Stimulated activated CD8-positive, alpha-beta memory T cell treated with anti-CD3 and anti-CD28 coated beads, Interleukin-7, amount 100 ng/mL, for 24 hours (primary cell): ENCODE results near the gene CDKAL1.
"Not testable (repeated sequence)": the region's sequence is repeated elsewhere in the genome, so short reads cannot be mapped to it uniquely, and the experiment has no call there.

Source experiments
- DNase-seq: peaks from one replicate; pipeline ENCODE4 v3.0.0-alpha.2; 2020; ENCODE audit warnings: low read depth

Gene CDKAL1

DNA sequence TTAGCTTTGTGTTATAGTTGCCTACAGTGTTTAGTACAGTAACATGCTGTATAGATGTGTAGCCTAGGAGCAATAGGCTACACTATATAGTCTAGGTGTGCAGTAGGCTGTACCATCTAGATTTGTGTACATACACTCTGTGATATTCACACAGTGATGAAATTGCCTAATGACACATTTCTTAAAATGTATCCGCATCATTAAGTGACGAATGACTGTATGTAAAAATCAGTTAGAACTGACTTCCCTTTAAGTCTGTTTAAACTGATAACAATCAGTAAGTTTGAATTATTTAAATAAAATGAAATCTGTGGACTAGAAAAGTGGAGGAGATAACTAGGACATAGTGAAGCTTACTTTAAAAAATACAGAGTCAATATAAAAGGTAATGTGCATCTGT, 176.1 kb downstream of the CDKAL1 start:
- no peak for DNase-seq

GRCh38 chr6:20711518-20711917, 177.3 kb downstream of the CDKAL1 start:
- DNase-seq: no peak

DNA sequence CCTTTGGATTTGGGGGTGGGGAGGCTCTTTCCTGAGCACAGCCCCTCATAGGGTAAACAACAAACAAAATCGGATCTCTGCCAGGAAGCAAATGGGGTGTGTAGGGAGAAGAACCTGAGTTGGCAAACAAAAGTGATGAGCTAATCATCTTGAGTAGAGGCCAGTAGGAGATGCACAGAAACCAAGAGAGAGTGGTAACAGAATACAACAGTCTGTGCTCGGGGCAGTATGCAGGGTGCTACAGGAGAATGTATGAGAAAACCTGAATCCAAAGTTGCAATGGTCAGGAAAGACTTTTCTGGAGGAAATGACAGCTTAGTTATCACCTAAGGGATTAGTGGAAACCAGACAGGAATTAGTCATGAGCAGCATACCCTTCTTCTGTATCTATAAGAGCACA, 177.8 kb downstream of the CDKAL1 start:
- DNase-seq: no peak

DNA sequence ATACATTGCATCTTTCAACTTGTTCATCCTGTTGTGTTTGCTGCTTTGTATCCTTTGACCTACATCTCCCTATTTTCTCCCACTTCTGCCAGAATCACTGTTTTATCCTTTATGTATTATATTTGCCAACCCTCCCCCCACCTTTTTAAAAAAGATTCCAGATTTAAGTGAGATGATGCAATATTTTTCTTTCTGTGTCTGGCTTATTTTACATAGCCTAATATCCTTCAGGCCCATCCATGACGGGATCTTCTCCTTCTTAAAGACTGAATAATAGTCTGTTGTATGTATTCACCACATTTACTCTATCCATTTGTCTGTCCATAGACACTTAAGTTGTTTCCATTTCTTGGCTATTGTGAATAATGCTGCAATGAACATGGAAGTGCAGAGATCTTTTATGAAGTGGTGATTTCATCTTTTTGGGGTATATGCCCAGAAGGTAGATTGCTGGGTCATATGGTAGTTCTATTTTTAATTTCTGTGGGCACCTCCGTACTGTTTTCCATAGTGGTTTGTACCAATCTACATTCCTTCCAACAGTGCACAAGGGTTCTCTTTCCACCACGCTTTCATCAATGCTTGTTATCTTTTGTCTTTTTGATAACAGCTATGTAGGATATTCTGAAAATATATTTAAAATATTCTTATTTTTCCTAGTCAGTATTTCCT, 181.0 kb downstream of the CDKAL1 start:
- no peak for DNase-seq

DNA sequence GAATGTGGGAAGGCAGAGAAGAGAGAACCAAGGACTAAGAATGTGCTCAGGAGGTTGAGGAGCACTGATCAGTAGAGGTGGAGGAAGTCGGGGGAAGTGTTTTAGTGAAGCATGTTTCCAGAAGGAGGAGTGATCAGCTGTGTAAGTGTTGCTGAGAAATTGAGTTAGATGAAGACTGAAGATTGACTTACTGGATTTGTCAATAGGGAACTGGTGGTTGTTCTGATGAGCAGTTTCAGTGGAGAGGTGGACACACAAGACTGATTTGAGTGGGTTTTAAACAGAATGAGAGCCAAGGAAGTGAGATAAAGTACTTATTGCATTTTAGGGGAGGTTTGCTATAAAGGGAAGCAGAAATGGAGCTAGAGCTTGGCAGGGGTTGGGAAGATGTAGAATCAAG, 182.6 kb downstream of the CDKAL1 start:
- no peak for DNase-seq

DNA sequence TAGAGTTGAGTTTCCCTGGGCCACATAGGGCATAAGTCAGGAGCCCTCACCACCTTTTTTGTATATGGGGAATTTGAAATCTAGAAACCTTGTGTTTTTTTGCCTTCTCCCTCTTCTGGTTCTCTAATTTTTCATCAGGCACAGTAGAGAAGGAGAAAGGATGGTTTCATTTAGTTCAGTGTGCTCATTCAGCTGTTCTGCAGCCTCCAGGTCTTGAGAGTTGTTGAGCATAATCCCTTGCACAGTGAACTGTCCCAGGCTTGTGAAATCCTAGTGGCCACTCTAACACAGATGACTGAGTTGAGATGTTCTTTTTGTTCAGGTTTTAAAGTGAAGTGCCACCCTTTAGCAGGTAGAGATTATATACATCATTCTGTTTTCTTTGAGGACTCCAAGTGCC, 183.5 kb downstream of the CDKAL1 start:
- DNase-seq: no peak

DNA sequence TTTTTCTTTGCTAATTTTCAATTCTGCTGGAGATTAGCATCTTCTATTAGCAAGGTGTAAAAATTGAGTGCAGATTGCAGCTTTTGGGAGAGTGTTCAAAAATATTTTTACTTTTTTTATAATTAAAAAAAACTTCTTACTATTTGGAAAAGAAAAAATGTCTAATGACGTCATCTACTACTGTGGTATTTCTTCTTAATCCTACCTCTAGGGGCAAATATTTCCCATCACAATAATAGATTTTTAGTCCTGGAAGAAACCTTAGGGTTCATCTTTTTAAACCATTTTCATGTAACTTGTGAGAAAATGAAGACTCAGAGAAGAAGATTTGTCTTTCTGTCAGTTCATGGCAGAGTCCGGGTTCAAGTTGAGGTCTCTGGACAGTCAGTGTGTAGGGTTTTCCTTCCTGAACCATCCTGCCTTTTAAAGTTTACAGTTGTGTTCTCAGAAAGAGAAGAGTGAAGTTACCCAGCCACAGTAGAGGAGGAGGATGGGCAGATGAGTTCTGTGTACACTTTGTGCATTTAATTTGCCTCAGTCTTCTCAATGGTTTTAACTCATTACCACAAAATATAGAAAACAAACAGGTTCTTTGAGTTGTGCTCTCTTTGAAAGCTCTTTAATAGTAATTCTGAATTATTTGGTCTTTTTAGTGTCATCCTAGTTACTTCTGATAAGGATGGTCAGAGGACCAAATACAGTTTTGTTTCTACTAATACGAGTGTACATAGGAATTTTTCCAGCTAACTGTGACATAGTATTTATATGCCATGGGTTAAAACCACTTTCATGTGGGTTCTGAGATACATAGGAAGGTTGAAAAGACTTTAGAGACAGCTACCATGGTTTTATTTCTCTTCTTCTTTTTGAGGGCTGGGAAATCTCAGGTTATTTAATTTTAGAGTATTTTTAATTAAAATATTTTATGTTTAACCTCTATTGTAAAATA, 184.7 kb downstream of the CDKAL1 start:
- no peak for DNase-seq

DNA sequence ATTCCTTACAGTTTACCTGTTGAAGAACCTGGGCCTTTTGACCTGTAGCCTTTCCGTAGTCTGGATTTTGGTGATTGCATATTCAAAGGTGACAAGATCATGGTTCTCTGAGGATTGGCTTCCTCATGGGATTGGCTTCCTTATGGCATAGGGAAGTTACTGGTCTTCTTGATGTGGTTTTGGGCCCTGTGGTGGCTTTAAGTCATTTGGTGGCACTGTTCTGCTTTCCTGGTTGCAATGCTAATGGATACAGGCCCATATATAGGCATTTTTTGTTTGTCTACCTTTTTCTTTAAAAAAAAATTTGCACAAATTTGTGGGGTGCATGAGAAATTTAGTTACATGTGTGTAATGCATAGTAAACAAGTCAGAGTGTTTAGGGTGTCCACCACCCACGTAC, 185.7 kb downstream of the CDKAL1 start:
- DNase-seq: no peak

DNA sequence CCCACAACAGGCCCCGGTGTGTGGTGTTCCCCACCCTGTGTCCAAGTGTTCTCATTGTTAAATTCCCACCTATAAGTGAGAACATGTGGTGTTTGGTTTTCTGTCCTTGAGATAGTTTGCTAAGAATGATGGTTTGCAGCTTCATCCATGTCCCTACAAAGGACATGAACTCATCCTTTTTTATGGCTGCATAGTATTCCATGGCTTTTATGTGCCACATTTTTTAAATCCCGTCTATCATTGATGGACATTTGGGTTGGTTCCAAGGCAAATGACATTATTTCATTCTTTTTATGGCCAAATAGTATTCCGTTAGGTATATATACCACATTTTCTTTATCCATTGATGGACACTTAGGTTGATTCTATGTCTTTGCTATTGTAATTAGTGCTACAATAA, 186.9 kb downstream of the CDKAL1 start:
- not testable (repeated sequence) for DNase-seq

DNA sequence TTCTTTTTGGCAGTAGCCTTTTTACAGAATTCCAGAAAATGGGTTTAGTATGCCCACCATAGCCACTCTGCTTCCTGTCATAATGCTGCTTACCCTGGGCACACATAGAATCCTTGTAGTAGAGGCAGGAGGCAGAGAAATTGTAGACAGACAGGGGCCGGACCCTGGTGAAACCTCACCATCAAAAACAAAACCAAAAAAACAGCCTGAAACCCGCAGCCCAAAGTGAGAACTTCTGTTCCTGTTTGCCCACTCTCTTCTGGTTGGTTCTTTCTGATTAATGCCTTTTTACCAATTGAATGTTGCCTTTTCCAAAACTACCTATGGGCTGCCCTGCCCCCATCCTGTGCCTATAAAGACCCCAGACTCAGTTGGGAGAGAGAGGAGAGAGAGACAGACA, 188.2 kb downstream of the CDKAL1 start:
- no peak for DNase-seq

DNA sequence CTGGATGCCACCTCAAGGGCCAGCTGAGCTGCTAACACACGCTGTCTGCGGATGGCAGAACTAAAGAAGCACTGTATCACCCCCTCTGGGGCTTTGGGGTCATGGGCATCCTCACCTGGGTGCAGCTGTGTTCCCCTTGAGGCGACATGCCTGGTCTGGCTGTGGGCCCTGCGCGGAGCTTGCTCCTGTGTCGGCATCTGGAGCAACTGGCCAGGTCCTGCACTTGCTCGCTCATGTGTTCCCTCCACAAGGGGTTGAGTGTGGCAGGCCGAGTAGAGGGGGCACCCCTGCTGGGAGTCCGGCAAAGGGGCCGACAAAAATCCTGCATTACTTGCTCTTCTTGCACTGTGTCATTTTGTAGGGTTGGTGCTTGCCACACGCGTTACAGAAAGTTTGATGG, 189.0 kb downstream of the CDKAL1 start:
- no peak for DNase-seq

DNA sequence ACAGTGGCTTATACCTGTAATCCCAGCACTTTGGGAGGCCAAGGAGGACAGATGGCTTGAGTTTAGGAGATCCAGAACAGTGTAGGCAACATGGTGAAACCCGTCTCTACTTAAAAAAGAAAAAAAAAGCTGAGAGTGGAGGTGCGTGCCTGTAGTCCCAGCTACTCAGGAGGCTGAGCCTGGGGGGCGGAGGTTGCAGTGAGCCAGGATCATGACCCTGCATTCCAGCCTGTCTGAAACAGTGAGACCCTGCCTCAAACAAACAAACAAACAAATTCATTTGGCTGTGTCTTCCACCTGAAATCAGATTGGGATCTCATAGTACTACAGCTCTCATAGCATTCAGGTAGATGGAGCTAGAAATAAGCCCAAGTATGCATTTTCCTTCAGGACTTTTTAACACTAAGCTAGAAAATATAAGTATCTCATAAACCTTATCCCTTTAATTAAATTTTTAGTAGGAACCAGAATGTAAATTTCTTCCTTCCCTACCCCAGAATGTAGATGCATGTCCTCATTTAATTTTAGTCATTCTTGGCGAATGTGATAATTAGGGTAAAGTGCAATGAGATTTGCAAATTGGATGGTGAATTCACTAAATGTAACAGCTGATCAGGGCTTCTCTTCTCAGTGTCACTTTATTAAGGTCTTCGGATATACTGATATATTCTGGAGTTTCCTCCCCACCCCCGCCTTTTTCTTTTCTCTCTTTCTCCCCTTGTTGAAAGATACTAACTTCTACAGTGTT, 190.4 kb downstream of the CDKAL1 start:
- DNase-seq: no peak

- DNase-seq: not testable (repeated sequence)
These were observed 191.0 kb downstream of the CDKAL1 start for GRCh38 chr6:20725235-20725634.

GRCh38 chr6:20729086-20729485, 194.8 kb downstream of the CDKAL1 start:
- no peak for DNase-seq

GRCh38 chr6:20732362-20732761, 198.1 kb downstream of the CDKAL1 start:
- not testable (repeated sequence) for DNase-seq

DNA sequence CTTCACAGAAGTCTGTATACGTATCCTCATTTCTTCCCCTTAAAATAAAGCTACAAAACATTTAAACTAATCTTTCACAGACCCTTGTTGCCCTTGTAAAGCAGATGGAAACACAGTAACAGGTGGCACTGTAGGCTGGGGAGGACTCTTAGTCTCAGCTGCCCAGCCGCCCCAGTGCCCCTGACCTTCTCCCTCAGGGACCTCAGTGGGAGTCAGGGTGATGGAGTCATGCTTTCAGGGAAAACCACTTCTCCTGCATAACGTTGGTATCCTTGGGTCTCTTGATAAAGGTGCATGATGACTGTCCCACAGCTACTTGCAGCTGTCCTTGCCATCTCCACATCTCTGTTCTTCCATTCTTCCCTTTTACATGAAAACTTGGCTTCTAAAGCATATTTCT, 198.6 kb downstream of the CDKAL1 start:
- no peak for DNase-seq

DNA sequence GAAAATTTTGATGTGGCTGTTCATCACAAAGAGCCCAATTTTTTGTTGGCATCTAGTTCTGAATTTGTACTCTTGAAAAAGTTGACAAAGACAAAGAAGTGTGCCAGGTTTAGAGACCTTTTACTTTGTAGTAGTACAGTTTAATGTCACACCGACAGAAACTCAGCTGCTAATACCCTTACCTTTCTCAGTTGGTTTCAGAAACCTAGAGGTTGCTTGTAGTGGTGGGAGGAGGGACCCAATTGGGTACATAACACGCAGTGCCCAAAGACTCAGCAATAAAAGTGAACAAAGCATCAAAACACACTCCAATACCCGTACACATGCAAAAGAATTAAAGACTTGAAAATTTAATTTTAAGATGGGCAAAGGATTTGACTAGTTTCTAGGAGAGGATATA, 203.7 kb downstream of the CDKAL1 start:
- DNase-seq: no peak

DNA sequence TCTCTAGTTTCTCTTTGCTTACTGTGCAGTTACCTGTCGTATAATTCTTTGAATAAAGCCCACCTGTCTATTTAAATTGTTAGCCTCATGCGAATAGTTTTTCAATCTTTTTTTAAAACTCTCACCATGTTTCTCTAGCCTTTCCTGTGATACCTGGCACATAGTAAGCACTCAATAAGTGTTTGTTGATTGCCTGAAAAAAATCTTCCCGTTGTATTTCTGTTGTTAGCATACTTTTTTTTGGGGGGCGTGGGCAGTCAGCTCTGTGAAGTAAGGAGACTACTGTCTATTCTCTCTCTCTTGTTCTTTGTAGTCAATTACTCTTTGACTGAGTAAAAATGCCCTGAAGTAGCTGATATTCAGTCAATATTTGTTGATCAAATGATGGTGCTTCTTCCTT, 205.8 kb downstream of the CDKAL1 start:
- no peak for DNase-seq

GRCh38 chr6:20740727-20741126, 206.5 kb downstream of the CDKAL1 start:
- DNase-seq: no peak

GRCh38 chr6:20741490-20741889, 207.2 kb downstream of the CDKAL1 start:
- DNase-seq: no peak

DNA sequence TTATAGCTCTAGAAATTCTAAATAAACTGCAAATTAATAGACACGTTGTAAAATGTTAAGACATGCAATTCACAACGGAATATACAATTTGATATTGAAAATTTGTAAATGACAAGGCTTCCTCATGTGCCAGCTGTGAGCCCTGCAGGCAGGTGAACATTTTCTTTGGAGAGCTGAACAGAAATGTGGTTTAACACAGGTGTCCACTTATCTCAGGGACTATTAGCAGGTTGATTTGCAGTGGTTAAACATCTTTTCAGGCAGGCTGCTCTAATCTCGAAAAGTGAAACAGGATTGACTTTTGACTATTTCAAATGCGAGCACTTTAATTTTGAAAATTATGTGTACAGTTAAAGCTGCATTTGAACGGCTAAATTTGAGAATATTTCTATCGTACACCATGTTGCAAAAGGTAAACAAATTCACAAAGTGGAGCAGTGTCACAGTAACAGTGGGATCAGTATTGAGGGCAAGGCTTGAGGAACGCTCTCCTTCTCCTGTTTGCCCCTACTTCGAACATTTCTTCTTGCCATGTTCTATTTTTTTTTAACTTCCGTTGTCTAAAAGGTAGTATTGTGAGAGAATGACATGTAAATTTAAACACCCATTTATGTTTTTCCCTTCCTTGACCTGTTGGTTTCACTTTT, 210.8 kb downstream of the CDKAL1 start:
- DNase-seq: no peak

DNA sequence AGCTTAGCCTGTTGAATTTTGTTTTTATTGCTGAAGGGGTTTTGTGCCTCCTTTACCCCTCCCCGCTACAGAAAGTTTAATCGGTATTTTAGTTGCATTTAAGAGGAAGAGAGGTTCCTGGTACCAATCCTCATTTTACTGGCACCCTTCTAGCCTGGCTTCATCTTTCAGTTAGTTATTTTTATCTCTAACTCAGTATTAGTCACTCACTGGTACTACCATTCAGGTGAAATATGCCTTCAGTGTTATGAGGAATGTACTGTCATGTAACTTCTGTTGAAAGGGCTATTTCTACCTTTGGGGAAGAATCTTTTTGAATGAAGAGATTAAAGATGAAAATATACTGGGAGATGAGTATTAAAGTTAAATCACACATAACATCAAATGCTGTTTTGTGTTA, 211.8 kb downstream of the CDKAL1 start:
- DNase-seq: no peak
